Panc1 (cell line): ENCODE data around the gene ILDR1. TPM values are rescaled to one million over a fixed set of nuclear protein-coding genes. Genes with fewer than 3 reads are reported as not detected.
A peak's percentile ranks its signal among the peaks of the same experiment; 100 is the strongest.

Experiments used
- ATAC-seq: fragments of 200-7000 bp; cut with Tn5 transposase; 2 replicates; pipeline ENCODE4 v1.9.1; 2020; ENCODE audit warnings: mild to moderate bottlenecking, moderate library complexity
- BruUV-seq: library from RNA; stranded (reverse); fragments of 400-500 nt; replicated peaks from 2 replicates; lab custom pipeline; 2021; lab: Mats Ljungman, UMichigan
- CTCF ChIA-PET: fragments of 300-600 bp; sonication (Branson Sonifier 250); formaldehyde crosslinking; loops from one replicate; lab custom pipeline; 2022; ENCODE audit warnings: antibody characterized with exemption; lab: Charles Lee
- POLR2A ChIA-PET: fragments of 300-600 bp; sonication (Branson Sonifier 250); formaldehyde crosslinking; loops from one replicate; lab custom pipeline; 2022; ENCODE audit warnings: antibody characterized with exemption; lab: Charles Lee
- DNase-seq: peaks from one replicate; pipeline ENCODE4 v3.0.0-alpha.2; 2010; ENCODE audit warnings: low read depth, low spot score
- H3K27ac ChIP-seq: 2 replicates; pipeline ENCODE4 v1.5.1; 2011; ENCODE audit warnings: mild to moderate bottlenecking, low read length, inconsistent platforms
- H3K27me3 ChIP-seq: fragments of 200-500 bp; sonication (Bioruptor generic); 2 replicates; pipeline ENCODE4 v1.6.0; 2014; ENCODE audit warnings: low read length, inconsistent platforms; ENCODE audit not compliant: control insufficient read depth, insufficient read depth
- H3K36me3 ChIP-seq: fragments of 200-500 bp; sonication (Bioruptor generic); 2 replicates; pipeline ENCODE4 v1.5.1; 2014; ENCODE audit warnings: inconsistent platforms, mild to moderate bottlenecking, low read length, moderate library complexity; ENCODE audit not compliant: control insufficient read depth, insufficient read depth
- H3K4me1 ChIP-seq: 2 replicates; pipeline ENCODE4 v1.5.1; 2011; ENCODE audit warnings: inconsistent platforms, mild to moderate bottlenecking, low read length, moderate library complexity; ENCODE audit not compliant: control insufficient read depth, insufficient read depth
- H3K4me3 ChIP-seq, 2 experiments: 2 replicates each; pipeline ENCODE4 v1.5.1; 2011 to 2012; ENCODE audit warnings: low read depth in 2 of 2, low read length in 2 of 2, mild to moderate bottlenecking in 2 of 2, inconsistent platforms in 1 of 2, moderate library complexity in 1 of 2
- H3K9me3 ChIP-seq: fragments of 200-500 bp; sonication (Bioruptor generic); 2 replicates; pipeline ENCODE4 v1.5.1; 2014; ENCODE audit warnings: low read depth, mild to moderate bottlenecking, inconsistent platforms, low read length, moderate library complexity; ENCODE audit not compliant: control insufficient read depth, insufficient read depth
- CTCF ChIP-seq: fragments of 450-650 bp; IDR thresholded peaks from 2 replicates; pipeline ENCODE4 v1.5.1; 2017; ENCODE audit warnings: mild to moderate bottlenecking
- POLR2AphosphoS5 ChIP-seq: IDR thresholded peaks from 2 replicates; pipeline ENCODE4 v1.6.1; 2012; ENCODE audit warnings: mild to moderate bottlenecking, low read depth, low read length, moderate library complexity
- REST ChIP-seq, 2 experiments: IDR thresholded peaks; 2 replicates each; pipeline ENCODE4 v1.6.1; 2011 to 2012; ENCODE audit warnings: low read depth in 2 of 2, control low read depth in 1 of 2, low read length in 1 of 2, mild to moderate bottlenecking in 1 of 2, moderate library complexity in 1 of 2; ENCODE audit not compliant: insufficient read depth in 1 of 2
- SIN3A ChIP-seq: IDR thresholded peaks from 2 replicates; pipeline ENCODE4 v1.6.1; 2012; ENCODE audit warnings: low read depth, mild to moderate bottlenecking, low read length, moderate library complexity, borderline replicate concordance; ENCODE audit not compliant: insufficient read depth
- TCF7L2 ChIP-seq: IDR thresholded peaks from 2 replicates; pipeline ENCODE4 v1.6.1; 2011; ENCODE audit warnings: mild to moderate bottlenecking, low read depth, low read length, inconsistent platforms
- in situ Hi-C: cut with HindIII; loops from 2 replicates; pipeline ENCODE4 v1.10.0; 2016; ENCODE audit warnings: low sequenced_read_pairs, low pct_unique_long_range_greater_than_20kb
- intact Hi-C: fragments of 100-400 bp; cut with micrococcal nuclease; formaldehyde crosslinking; loops from one replicate; pipeline ENCODE4 v1.10.0; 2022; ENCODE audit not compliant: unreplicated experiment
- total RNA-seq: library from RNA; stranded (reverse); gene quantifications from one replicate; pipeline ENCODE4 v1.2.1, GENCODE V29; 2021; ENCODE audit not compliant: unreplicated experiment

The ILDR1 gene
- total RNA-seq, 1 experiment from 2014 or later, result not detected

- DNase-seq, result no peak
- ChIA-PET POLR2A (no interaction called here), CTCF (no interaction called here)
- intact Hi-C loops (loop anchor here (5.0 kb wide), 1 partner anchor 449 kb away; the partner anchor contains the start of gene POLQ), in situ Hi-C loops (no loop called here)
- no peaks in the 10 kb centered on the region for H3K27me3 ChIP-seq
- H3K27ac ChIP-seq, result no peak overlapping the region
- H3K9me3 ChIP-seq, result no peaks in the 10 kb centered on the region
- H3K36me3 ChIP-seq, result no peaks in the 10 kb centered on the region
- BruUV-seq, result no TSS peak
- H3K4me3 ChIP-seq, result no peak overlapping the region
- no peak for TF ChIP-seq REST (IDR thresholded peaks at IDR 0.05; ENCODE audit: insufficient read depth in 1 of 2, low read depth in 2 of 2, low read length in 1 of 2)
- TF ChIP-seq SIN3A, result no peak
- no peak for TF ChIP-seq TCF7L2
- TF ChIP-seq POLR2AphosphoS5, result no peak
- no peak for TF ChIP-seq CTCF
- ATAC-seq, result no peak
- H3K4me1 ChIP-seq, result no peaks in the 10 kb centered on the region
Measured at GRCh38 chr3:121996441-121996840, 25.6 kb downstream of the ILDR1 start.

- no TSS peak for BruUV-seq
- DNase-seq (peak; percentile 15), ATAC-seq (peak; percentile 90)
- TF ChIP-seq TCF7L2 (no peak), CTCF (peak; percentile 79)
- intact Hi-C loops, result loop anchor here (5.0 kb wide), 1 partner anchor 448 kb away; the partner anchor contains the start of gene POLQ
- Histone ChIP-seq H3K27me3 (no peaks in the 10 kb centered on the region), H3K27ac (no peak overlapping the region), H3K9me3 (no peaks in the 10 kb centered on the region), H3K4me3 (no peak overlapping the region), H3K4me1 (no peaks in the 10 kb centered on the region), H3K36me3 (no peaks in the 10 kb centered on the region)
- ChIA-PET CTCF (no interaction called here), POLR2A (no interaction called here)
- in situ Hi-C loops, result no loop called here
Measured at GRCh38 chr3:121995161-121996137, 26.6 kb downstream of the ILDR1 start.
